Stimulated activated CD4-positive, alpha-beta T cell treated with anti-CD3 and anti-CD28 coated beads, Interleukin-12 subunit alpha, Interleukin-12 subunit beta, amount 100 ng/mL, for 4 hours (primary cell): ENCODE measurements around the gene SPANXN1.
"Not testable (repeated sequence)": the region's sequence is repeated elsewhere in the genome, so short reads cannot be mapped to it uniquely, and the experiment has no call there.

Experiments used
- DNase-seq: peaks from one replicate; pipeline ENCODE4 v3.0.0-alpha.2; 2020

SPANXN1 gene

DNA sequence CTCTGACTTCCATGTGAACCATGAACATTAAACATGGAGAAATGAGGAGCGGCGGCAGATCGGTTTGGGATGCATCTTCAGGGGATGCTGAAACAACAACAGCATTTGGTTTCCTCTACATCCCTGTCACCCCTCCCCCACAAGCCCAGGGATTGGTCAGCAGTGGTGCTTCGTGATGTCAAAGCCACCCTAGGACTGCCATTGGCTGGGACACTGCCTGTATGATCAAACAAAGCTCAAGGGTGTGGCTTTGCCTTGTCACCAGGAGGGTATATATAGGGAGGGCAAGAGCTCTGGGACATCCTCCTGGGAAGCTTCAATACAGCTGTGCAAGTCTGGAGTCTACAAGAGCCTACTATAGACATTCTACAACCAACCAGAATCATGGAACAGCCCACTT, at the start of gene SPANXN1:
Gene SPANXN1 (plus strand): TSS at position 301 of the 400 bp plus-strand sequence. CDS start 84 bp downstream, at position 385.
- not testable (repeated sequence) for DNase-seq

DNA sequence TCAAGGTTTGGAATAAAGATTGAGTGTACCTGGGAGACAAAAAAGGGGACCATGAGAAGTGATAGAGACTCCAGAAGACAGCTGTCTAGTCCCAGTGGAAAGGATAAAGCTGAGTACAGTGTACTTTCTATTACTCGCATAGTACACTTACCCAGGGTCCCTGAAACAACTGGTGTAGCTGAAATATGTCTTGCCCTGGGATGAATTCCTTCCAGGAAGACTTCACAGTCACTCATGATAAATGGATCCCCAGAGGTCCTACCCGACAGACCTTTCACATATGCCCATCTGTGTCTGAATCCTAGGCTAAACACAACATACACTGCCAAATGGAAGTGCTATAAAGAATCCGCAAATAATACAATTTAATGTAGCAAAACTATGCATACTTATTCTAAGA, 48.2 kb upstream of the SPANXN1 start:
- no peak for DNase-seq

DNA sequence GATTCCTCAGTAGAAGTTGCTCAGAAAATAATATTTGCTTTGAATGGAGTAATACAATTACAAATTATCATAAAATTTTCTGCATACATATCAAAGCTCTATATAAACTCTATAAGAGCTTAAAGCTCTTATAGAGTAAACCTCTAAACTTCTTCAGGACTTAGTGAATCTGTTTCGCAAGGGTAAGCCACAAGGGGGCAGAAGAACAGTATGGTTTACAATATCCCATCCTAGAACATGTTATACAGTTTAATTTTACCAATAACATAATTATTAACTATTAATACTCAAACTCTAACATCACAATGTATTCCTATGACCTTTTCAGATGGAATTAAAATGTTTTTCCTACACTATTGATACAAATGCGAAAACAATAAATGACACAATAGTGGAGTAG, 33.8 kb upstream of the SPANXN1 start:
- no peak for DNase-seq

DNA sequence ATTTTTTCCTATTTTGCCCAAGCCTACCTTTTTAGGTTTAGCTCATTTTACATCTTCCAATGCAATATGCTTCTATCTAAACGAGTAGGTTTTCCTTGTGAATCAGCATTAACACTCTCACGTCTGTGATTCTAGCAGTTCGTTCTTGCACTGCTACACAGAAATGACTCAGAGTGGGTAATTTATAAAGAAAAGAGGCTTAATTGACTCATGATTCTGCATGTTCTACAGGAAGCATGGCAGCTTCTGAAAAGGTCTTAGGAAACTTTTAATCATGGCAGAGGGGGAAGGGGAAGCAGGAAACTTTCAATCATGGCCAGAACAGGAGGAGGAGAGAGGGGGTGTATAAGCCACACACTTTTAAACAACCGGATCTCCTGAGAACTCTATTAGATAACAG, 44.9 kb downstream of the SPANXN1 start:
- no peak for DNase-seq
